GM19328 (cell line): ENCODE results near the gene PRKCZ.
"Not testable (repeated sequence)": the region's sequence is repeated elsewhere in the genome, so short reads cannot be mapped to it uniquely, and the experiment has no call there.

Source experiments
- ATAC-seq: cut with Tn5 transposase; IDR thresholded peaks from one replicate; pipeline ENCODE4 v1.9.1; 2021; ENCODE audit warnings: mild to moderate bottlenecking, moderate library complexity; ENCODE audit not compliant: unreplicated experiment

PRKCZ gene

DNA sequence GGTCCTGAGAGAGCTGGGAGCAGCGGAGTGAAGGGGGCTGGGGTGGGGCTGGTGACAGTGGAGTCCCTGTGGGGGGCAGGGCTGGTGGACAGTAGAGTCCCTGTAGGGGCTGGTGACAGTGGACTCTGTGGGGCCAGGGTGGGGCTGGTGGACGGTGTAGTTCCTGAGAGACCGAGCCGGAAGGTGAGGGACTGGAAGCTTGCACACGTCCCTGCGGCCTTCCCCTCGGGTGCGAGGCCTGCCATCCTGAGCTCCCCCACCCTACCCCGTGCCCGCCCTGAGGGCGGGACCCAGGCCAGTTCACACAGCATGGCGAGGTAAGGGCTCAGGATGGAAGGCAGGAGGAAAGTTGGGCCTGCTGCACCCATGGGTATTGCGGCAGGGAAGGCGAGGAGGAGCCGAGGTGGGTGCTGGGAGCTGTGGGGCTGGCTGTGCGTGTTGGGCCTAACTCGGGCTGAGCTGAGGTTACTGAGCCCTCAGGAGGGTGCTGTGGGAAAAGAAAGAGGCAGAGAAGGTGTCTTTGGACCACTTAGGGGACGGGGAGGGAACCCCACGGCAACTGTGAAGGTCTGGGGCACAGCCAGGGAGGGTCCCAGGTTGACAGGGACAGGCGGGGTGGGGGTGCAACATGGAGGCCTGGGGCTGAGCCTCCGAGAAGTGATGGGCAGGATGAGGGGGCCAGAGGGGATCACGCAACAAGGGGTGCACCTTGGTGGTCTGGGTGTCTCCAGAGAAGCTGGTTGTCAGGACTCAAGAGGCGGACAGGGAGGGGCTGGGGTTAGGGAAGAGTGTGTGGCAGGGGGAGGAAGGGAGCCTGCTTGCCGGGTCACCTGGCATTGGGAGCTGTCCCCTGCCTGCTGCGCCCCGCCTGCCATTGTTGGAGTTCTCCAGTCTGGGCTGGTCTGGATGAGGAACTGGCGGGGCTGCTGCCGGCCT is 60.8 kb downstream of the PRKCZ start:
- no peak for ATAC-seq

DNA sequence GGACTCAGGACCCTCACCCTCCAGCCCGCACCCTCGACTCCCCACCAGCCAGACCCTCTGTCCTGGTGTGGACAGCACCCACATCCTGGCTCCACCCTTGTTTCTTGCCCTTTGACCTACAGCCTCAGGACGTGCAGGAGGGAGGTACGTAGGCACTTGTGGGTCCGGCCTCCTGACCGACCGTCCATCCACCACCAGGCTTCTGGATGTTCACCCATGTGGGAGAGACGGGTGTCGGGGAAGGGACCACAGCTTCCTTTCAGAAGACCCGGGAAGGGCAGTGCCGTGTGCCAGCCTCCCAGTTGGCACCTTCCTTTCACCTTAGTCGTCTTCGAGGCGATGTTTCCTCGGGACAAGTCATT is 61.4 kb downstream of the PRKCZ start:
- no peak for ATAC-seq

DNA sequence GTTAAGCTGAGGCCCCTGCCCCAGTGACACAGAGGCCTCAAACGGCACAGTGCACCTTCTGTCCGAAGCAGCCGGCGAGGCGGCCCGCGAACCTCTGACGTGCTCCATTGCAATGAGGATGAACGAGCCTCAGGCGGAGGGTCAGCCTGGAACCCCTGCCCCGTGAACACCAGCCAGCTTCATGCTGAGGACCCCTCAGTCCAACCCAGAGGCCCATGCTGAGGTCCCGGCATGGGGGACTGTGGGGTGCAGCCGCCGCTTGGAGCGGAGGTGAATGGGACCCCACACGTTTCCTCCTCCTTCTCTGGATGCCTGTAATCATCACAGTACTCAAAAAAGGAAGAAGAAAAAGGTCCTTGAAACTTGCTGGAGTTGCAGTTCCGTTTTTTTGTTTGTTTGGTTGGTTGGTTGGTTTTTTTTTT is 62.1 kb downstream of the PRKCZ start:
- ATAC-seq: no peak

DNA sequence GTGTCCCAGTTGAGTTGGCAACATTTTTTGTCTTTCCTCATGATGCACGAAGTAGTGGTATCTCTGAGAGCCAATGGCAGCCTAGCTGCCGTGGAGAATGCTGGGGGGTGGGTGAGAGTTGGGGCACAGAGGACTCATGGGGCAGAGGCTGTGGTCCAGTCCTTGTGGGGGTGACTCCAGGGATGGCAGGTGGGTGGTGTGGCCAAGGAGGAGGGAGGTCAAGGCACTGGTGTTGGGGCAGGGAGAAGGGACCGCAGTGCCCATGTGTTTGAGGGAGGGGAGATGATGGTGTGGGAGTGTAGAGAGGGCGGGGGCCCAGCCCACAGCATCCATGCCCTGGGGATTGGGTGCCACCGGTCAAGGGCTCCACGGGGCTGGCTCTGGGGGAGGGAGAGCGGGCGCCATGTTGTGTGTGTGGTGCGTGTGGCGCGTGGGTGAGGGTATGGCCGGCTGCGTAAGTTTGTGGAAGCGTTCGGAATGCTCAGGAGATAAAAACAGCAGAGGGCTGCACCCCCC is 63.5 kb downstream of the PRKCZ start:
- no peak for ATAC-seq

DNA sequence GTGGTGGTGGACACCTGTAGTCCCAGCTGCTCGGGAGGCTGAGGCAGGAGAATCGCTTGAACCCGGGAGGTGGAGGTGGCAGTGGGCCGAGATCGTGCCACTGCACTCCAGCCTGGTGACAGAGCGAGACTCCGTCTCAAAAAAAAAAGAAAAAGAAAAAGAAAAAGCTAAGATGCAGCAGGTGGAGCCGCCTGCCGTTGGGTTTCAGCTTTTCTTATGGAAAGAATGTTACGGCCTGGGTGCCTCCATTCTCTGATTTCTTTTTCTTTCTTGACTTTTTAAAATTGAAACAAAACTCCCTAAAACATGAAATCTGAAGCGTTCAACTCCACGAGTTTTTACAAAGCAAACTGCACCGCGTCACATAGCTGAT is 64.4 kb downstream of the PRKCZ start:
- ATAC-seq: not testable (repeated sequence)

DNA sequence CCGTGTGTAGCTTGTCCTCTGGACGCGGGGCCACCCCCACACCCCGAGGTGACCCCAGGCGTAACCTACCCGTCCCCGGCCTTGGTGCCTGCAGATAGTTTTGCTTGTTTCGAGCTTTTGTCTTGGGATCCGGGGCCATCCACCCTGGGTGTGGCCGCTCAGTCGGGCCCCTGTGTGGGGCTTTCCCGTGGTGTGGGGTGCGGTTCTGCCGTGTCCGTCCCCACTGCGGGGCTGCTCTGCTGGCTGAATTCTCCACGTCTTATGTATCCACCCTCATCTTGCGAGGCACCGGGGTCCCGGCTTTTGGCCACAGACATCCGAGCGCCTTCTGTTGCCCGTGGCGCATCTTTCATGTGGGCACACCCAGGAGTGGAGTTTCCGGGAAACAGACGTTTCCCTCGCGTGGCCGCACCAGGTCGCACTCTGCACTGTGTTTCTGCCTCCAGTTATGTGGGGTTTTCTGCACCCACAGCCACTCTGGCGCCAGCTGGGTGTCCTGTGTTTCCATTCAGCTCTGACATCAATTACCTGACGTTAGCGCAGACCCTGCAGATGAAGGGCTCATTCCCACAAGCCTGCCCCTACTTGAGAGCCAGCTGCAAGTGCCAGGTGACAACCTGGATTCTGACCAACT is 64.9 kb downstream of the PRKCZ start:
- no peak for ATAC-seq

DNA sequence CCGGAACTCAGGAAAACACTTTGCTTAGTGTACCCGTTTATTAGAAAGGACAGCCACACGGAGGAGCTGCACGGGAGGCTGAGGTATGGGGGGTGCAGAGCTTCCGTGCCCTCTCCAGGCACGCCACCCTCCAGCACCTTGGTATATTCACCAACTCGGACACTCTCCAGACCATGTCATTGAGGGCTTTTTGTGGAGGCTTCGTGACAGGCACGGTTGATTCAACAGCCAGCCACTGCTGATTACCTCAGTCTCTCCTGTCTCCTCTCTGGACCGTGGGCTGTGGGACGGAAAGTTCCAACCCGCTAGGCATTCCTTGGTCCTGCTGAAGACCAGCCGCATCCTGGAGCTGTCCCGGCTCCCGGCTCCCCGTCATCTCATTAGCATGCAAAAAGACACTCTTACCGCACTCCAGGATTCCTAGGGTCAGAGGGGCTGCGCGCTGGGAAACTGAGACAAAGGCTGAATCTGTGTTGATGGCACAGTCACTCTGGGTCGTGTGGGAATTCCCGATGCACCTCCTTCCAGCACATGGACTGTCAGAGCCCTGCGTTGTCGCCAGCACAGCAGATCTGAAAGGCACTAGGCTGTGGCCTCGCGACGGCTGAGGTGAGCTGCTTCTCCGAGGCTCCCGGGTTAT is 65.6 kb downstream of the PRKCZ start:
- no peak for ATAC-seq

DNA sequence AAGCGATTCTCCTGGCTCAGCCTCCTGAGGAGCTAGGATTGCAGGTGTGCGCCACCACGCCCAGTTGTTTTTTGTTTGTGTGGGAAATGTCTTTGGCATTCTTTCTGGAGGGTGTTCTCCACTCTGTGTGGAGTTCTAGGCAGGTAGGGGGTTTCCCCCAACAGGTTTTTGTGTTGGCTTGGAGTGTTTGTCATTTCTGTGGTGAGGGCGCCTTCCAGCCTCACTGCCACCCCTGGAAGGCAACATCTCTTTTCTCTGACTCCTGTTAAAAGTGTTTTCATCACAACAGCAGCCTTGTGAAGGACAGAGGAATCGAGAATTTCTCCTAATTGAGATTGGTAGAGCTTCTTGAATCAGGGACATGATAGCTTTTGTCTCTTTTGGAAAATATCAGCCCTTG is 69.7 kb downstream of the PRKCZ start:
- ATAC-seq: no peak

DNA sequence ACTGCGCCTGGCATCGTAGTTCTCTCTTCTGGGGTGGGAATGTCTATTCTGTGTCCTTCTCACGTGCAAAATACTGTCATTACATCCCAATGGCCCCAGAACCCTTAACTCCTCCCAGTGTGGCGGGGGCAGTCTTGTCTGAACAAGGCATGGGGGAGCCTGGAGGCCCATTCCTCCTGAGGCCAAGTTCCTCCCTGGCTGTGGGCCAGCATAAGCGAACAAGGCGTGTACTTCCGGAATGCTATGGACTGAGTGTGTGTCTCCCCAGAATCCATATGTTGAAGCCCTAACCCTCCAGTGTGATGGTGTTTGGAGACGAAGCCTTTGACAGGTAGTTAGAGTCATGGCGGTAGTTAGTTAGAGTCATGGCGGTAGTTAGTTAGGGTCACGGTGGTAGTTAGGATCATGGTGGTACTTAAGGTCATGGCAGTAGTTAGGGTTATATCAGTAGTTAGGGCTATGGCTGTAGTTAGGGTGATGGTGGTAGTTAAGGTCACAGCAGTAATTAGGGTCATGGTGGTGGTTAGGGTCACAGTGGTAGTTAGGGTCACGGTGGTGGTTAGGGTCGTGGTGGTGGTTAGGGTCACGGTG is 71.0 kb downstream of the PRKCZ start:
- ATAC-seq: no peak

DNA sequence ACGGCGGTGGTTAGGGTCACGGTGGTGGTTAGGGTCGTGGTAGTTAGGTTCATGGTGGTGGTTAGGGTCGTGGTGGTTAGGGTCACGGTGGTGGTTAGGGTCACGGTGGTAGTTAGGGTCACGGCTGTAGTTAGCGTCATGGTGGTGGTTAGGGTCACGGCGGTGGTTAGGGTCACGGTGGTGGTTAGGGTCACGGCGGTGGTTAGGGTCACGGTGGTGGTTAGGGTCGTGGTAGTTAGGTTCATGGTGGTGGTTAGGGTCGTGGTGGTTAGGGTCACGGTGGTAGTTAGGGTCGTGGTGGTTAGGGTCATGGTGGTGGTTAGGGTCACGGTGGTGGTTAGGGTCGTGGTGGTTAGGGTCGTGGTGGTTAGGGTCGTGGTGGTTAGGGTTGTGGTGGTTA is 71.6 kb downstream of the PRKCZ start:
- ATAC-seq: not testable (repeated sequence)

DNA sequence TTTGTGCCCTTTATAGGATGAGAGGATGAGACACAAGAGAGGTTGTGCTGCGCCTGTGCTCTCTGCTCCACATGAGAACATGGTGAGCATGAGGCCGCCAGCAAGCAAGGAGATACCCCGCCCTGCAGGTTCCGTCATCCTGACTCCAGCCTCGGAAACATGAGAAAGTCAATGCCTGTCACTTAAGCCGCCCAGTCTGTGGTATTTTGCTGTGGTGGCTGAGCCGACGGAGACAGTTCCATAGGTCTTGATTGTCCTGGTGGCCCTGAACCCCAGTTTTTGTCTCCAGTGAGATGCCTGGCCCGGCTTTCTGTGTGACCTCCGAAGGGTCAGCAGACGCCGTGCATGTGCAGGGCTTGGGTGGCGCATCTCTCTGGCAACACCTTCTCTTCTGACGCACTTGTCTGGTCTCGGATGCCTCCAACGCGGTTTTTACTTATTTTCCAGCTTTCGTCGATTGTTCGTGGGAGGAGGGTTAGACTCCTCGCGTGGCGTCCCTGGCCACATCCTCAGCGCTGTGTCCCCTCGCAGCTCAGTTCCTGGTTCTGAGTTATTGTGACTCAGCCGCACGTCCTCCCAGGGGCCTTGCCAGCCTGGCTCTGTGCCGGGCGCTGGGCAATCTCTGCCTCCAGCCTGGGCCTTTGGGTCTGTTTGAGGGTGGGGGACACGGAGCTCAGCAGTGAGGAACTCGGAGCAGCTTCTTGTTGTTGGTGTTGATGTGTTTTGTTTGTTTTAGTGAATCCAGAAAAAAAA is 74.4 kb downstream of the PRKCZ start:
- ATAC-seq: no peak

DNA sequence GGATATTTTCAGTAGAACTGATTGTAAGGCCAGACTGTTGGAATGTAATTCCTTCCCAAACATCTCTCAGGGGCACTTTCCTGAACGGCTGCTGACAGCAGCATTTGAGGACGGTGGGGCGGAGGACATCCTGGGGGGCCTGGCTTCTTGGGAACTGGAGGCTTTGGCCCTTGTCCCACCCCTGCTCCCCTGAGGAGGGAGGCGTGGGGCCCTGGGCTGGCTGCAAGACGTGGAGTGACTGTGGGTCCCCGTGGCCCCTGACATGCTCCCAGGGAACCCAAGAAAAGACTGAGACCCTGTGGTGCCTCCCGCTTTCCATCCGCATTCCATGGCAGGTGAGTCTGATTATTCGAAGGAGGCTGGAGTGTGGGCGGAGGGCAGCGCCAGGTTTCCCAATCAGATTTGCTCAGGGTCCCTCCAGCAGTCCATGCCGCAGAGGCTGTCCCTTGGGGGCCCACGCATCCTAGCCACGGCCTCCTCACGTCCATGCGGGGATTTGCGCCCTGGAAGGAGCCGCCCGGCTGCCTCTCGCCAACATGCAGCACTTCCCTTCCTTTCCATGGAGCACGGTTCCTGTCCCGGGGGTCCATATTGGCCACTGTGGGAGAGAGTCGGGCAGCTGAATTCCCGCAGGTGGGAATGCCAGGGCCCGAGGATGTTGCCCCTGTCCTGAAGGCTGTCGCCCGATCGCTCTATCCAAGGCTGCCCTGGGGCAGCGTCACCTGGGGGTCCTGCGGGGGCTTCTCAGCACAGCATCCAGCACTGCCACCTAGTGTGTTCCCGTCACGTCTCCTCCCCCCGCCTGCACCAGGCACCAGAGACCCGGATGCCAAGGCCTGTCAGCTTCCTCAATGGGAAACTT is 75.4 kb downstream of the PRKCZ start:
- ATAC-seq: no peak

DNA sequence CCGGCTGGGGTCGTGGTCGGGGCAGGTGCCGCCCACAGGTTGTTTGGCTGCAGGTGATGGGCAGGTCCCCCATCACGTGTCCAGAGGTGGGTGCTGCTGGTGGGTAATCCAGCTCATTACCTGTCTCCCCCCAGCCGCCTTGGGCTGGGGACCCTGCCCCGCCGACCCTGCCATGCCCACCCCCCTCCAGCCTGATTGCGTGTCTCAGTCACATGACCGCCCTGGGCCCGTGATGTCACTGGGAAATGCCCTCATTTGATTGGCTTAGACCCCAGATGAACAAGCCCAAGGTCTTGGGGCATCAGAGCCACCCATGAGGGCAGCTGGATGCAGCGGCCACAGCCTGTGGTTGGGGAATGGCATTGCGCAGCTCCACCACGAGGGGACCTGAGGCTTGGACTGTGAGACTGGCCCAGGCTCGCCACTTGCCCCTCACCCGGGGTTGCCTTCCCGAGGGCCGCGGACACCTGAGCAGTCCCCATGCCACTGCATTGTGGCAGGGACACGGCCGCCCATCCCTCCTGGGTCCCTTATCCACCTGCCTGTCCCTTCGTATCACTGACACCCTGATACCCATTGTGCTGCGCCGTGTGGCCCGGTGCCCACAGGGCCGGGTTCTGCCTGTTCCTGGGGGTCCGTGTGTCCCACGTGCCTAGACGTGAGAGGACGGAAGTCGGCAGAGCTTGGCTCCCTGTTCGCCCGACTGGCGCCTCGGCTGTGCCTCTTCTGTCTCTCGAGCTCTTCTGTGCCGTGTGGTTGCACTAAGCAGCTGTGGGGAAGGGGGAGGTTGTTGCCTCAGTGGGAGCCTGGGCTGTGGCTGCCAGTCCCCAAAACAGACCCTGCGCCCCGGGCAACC is 76.3 kb downstream of the PRKCZ start:
- no peak for ATAC-seq

DNA sequence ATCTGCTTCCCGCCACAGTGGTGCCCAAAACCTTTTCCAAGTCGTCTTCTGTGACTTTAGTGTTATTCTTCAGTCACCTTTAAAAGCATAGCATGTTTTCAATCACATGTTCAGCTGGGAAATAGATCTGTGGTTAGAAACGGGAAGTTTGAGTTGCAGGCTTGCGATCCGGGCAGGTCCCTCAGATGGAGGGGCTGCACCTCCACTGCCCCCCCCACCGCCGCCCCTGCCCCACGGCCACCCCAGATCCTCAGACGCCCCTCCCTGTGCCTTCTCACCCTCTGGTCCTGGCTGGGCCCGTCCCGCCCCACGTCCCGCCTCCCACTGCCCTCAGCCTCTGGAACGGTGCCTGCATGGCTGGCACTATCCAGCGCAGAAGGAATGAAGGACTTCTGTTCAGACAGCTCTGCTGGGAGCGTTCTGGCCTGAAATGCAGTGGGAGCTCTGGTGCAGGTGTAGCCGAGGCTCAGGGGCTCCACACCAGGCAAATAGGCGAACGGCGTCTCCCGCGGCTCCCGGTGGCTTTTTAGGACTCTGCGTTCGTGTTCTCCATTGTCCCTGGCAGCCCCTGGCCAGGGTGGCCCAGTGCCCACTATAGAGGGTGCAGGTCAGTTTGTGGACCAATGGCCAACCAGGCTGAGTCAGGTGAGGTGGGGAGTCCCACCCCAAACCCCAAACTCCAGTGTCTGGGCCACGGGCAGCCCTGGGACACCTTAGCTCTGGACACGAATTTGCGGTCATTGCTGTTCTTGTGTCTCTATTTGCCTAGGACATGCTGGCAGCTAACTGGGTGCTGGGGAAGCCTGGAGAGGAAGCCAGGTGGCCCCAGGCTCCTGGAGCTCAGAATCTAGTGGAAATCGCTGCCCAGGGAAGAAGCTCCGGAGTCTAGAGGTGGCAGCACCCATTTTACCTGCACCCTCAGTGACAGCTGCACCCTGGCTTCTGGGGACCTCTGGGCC is 77.3 kb downstream of the PRKCZ start:
- no peak for ATAC-seq

DNA sequence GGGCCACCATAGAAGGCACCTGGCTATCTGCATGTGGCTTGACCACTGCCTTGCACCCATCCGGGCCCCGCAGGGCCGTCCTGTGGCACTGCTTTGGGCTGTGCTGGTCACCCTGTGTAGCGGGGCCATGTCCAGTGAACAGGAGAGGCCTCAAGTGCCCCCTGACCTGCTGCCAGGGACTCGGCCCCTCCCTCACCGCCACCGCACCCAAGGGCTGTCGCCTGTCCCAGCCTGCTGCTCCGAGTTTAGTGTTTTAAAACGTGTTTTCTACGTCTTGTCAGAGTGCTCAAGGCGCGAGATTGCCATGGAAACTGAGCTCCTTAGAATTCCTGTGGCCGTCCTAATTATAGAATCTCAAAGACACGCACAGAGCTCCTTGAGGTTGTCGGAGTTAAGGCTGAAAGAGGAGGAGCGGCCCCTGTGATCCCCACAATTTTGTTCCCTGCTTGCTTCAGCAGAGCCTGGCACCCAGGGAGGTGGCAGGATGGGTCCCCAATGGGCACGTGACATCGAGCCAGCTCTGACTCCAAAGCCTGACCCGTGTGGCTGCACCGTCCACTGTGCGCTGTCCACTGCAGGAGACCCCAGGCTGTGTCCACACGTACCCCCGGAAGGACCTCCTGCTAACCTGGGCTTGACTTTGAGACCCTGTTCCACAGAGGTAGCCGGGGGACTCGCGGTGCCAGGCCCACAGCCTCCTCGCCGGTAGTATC is 78.1 kb downstream of the PRKCZ start:
- no peak for ATAC-seq

DNA sequence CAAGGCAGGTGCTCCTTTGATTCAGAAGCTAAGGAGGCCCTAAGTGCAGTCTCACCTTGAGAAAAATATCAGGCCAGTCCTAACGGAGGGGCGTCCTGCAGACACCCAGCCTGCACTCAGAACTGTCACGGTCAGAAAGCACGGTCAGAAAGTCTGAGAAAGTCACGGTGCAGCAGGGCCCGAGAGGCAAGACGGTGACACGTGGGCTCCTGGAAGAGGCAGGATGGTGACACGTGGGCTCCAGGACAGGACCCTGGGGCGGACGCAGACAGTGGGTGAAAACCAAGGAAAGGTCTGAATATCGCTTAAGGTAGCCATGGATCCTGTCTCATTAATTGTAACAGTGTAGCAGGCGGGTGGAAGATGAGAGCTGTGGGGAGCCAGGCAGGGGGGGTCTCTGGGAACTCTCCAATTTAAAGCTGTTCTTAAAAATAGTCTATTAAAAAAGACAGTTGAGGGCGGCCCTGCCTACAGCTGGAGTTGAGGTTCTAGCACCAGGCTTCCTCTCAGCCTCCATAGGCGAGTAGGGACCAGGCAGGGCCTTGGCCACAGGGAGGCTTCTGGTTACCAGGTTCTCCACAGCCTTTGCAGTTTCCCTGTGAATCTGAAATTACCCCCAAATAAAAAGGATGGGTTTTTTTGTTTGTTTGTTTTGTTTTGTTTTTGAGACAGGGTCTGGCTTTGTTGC is 79.2 kb downstream of the PRKCZ start:
- ATAC-seq: no peak
